Fibroblast of lung (primary cell): ENCODE results near the gene GRAMD2B. TPM values are rescaled to one million over a fixed set of nuclear protein-coding genes. Genes with fewer than 3 reads are reported as not detected.

Experiments
- DNase-seq, 2 donors: peaks; one replicate each; pipeline versions ENCODE4 v3.0.0 to v3.0.0-alpha.2; 2010; ENCODE audit warnings: low read depth in 2 of 2
- H2AFZ ChIP-seq: 2 replicates; pipeline ENCODE4 v1.5.1; 2012; ENCODE audit warnings: low read length, control low read depth, inconsistent platforms
- H3K27ac ChIP-seq: 2 replicates; pipeline ENCODE4 v1.5.1; 2011; ENCODE audit warnings: low read length, control low read depth; ENCODE audit not compliant: insufficient read depth
- H3K27me3 ChIP-seq: 2 replicates; pipeline ENCODE4 v1.5.1; 2011; ENCODE audit warnings: mild to moderate bottlenecking, low read length; ENCODE audit not compliant: control insufficient read depth, insufficient read depth
- H3K36me3 ChIP-seq: 2 replicates; pipeline ENCODE4 v1.5.1; 2011; ENCODE audit warnings: low read length; ENCODE audit not compliant: control insufficient read depth, insufficient read depth
- H3K4me1 ChIP-seq: 2 replicates; pipeline ENCODE4 v1.5.1; 2011; ENCODE audit warnings: low read length; ENCODE audit not compliant: control insufficient read depth, insufficient read depth; ENCODE audit errors: extremely low read depth
- H3K4me2 ChIP-seq: 2 replicates; pipeline ENCODE4 v1.5.1; 2011; ENCODE audit warnings: low read length, control low read depth; ENCODE audit not compliant: insufficient read depth; ENCODE audit errors: extremely low read depth
- H3K4me3 ChIP-seq, 4 experiments: fragments of 200-600 bp in 1 of 4; sonication (generic) in 1 of 4; replicated peaks in 1 of 4; 2 replicates each; pipeline ENCODE4 v1.5.1; 2011 to 2016; ENCODE audit warnings: low read length in 4 of 4, low read depth in 3 of 4, mild to moderate bottlenecking in 3 of 4, control low read depth in 2 of 4, inconsistent platforms in 1 of 4, mixed read lengths in 1 of 4; ENCODE audit not compliant: insufficient read depth in 1 of 4; ENCODE audit errors: control extremely low read depth in 1 of 4
- H3K79me2 ChIP-seq: 2 replicates; pipeline ENCODE4 v1.5.1; 2012; ENCODE audit warnings: mild to moderate bottlenecking, low read length, inconsistent platforms; ENCODE audit not compliant: control insufficient read depth, insufficient read depth
- H3K9ac ChIP-seq: 2 replicates; pipeline ENCODE4 v1.5.1; 2011; ENCODE audit warnings: mild to moderate bottlenecking, low read length, control low read depth; ENCODE audit not compliant: insufficient read depth
- H3K9me3 ChIP-seq: 2 replicates; pipeline ENCODE4 v1.5.1; 2012; ENCODE audit warnings: low read depth, low read length; ENCODE audit not compliant: control insufficient read depth, insufficient read depth
- H4K20me1 ChIP-seq: 2 replicates; pipeline ENCODE4 v1.5.1; 2011; ENCODE audit warnings: low read length; ENCODE audit not compliant: control insufficient read depth, insufficient read depth; ENCODE audit errors: extremely low read depth
- EZH2 ChIP-seq: IDR thresholded peaks from 2 replicates; pipeline ENCODE4 v1.5.1; 2012; ENCODE audit warnings: low read length, control low read depth, mild to moderate bottlenecking; ENCODE audit errors: missing control alignments
- polyA plus RNA-seq, 2 donors: library from polyadenylated mRNA; depleted of rRNA in 1 of 2; stranded (reverse) in 1 of 2; unstranded in 1 of 2; fragments of >200 nt; gene quantifications; 2 replicates each; pipeline ENCODE4 v1.2.1, GENCODE V29; 2011 to 2012; ENCODE audit warnings: missing spikeins in 1 of 2
- total RNA-seq: library from RNA; depleted of rRNA; stranded (reverse); fragments of >200 nt; gene quantifications from 2 replicates; pipeline ENCODE4 v1.2.1, GENCODE V29; 2014
- TF ChIP-seq, protein P1 (sequence below), 2 donors: IDR thresholded peaks in 1 of 2; conservative IDR thresholded peaks in 1 of 2; 1 replicate in 1 of 2; 2 replicates in 1 of 2; pipeline ENCODE4 v1.5.1; 2011 to 2012; ENCODE audit warnings: low read length in 2 of 2, control low read depth in 1 of 2, inconsistent platforms in 1 of 2, low read depth in 1 of 2, mild to moderate bottlenecking in 1 of 2

GRAMD2B gene
- total and polyA plus RNA-seq, 2 donors (not counting 1 experiment from before 2014, with no cell fraction given), result 21.3 to 37.6 TPM

DNA sequence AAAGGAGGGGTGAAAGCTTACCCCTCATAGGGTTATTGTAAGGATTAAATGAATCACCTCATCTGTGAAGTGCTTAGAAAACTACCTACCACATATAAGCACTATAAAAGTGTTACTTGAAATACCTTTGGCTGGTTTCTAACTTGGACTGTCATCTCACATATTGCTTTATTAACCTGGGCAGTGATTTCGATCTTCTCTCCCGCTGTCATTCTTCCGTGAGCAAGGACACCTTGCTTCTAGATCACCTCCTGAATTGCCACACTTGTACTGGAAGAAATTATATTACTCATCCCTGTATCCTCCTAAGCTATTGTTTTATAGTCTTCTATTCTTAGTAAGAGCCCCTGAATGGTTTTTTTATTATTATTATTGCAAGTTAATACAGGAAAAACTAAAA lies 34.0 kb upstream of the GRAMD2B start:
- Histone ChIP-seq H3K9ac (no peak overlapping the region), H2AFZ (no peak overlapping the region), H3K4me1 (peaks cover 17% of the 10 kb centered on the region), H4K20me1 (no peaks in the 10 kb centered on the region), H3K27me3 (no peaks in the 10 kb centered on the region), H3K9me3 (no peaks in the 10 kb centered on the region), H3K4me2 (no peak overlapping the region), H3K36me3 (no peaks in the 10 kb centered on the region), H3K4me3 (no peak overlapping the region), H3K27ac (no peak overlapping the region), H3K79me2 (no peaks in the 10 kb centered on the region)
- DNase-seq, result no peak
- no peak for TF ChIP-seq EZH2
- TF ChIP-seq, protein P1, sequence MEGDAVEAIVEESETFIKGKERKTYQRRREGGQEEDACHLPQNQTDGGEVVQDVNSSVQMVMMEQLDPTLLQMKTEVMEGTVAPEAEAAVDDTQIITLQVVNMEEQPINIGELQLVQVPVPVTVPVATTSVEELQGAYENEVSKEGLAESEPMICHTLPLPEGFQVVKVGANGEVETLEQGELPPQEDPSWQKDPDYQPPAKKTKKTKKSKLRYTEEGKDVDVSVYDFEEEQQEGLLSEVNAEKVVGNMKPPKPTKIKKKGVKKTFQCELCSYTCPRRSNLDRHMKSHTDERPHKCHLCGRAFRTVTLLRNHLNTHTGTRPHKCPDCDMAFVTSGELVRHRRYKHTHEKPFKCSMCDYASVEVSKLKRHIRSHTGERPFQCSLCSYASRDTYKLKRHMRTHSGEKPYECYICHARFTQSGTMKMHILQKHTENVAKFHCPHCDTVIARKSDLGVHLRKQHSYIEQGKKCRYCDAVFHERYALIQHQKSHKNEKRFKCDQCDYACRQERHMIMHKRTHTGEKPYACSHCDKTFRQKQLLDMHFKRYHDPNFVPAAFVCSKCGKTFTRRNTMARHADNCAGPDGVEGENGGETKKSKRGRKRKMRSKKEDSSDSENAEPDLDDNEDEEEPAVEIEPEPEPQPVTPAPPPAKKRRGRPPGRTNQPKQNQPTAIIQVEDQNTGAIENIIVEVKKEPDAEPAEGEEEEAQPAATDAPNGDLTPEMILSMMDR (conservative IDR thresholded peaks at IDR 0.05 in 1 of 2, IDR thresholded peaks at IDR 0.05 in 1 of 2; ENCODE audit: low read depth in 1 of 2, low read length in 2 of 2), result no peak

DNA sequence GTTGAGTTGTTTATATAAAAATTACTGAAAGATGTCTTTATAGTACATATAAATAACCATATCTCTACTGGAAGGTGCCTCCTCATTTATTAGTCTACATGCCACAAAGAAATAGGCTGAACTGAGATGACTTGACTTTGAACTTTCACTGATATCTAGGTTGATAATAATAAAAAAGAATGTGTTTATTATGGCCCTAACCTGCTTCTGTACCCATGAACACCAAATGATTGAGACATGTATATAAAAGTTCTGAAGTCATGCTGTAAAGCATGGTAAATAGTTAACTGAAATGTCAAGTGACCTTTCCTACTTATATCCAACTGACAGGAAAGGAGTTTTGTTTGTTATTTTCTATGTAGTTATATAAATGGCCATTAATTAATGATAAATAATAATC lies 33.2 kb upstream of the GRAMD2B start:
- Histone ChIP-seq H3K4me1 (peaks cover 8% of the 10 kb centered on the region), H3K79me2 (no peaks in the 10 kb centered on the region), H3K4me2 (no peak overlapping the region), H4K20me1 (no peaks in the 10 kb centered on the region), H3K9me3 (no peaks in the 10 kb centered on the region), H3K9ac (no peak overlapping the region), H2AFZ (no peak overlapping the region), H3K27me3 (no peaks in the 10 kb centered on the region), H3K36me3 (no peaks in the 10 kb centered on the region), H3K27ac (no peak overlapping the region), H3K4me3 (no peak overlapping the region)
- TF ChIP-seq, protein P1 (conservative IDR thresholded peaks at IDR 0.05 in 1 of 2, IDR thresholded peaks at IDR 0.05 in 1 of 2; ENCODE audit: low read depth in 1 of 2, low read length in 2 of 2), result no peak
- TF ChIP-seq EZH2, result no peak
- no peak for DNase-seq

DNA sequence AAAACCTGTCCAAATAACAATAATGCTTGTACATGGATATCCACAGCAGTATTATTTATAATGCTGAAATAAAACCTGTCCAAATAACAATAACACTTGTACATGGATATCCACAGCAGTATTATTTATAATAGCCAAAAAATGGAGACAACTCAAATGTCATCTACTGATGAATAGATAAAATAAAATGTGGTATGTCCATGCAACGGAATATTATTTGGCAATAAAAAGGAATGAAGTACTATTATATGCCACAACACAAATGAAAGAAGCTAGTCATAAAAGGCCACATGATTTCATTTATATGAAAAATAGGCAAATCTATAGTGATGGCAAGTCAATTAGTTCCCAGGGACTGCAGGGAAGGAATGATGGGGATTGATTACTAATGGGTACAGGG lies 31.8 kb upstream of the GRAMD2B start:
- no peak for DNase-seq
- Histone ChIP-seq H3K27ac (no peak overlapping the region), H3K9ac (no peak overlapping the region), H3K4me2 (no peak overlapping the region), H2AFZ (no peak overlapping the region), H3K79me2 (no peaks in the 10 kb centered on the region), H4K20me1 (no peaks in the 10 kb centered on the region), H3K4me1 (peaks cover 3% of the 10 kb centered on the region), H3K4me3 (no peak overlapping the region), H3K27me3 (no peaks in the 10 kb centered on the region), H3K9me3 (no peaks in the 10 kb centered on the region), H3K36me3 (no peaks in the 10 kb centered on the region)
- TF ChIP-seq, protein P1 (conservative IDR thresholded peaks at IDR 0.05 in 1 of 2, IDR thresholded peaks at IDR 0.05 in 1 of 2; ENCODE audit: low read depth in 1 of 2, low read length in 2 of 2), result no peak
- TF ChIP-seq EZH2, result no peak
